Measurements from ENCODE around the gene UTS2R. TPM values are rescaled to one million over a fixed set of nuclear protein-coding genes. Genes with fewer than 3 reads are reported as not detected.
A peak's percentile ranks its signal among the peaks of the same experiment; 100 is the strongest.
"Not testable (repeated sequence)": the region's sequence is repeated elsewhere in the genome, so short reads cannot be mapped to it uniquely, and the experiment has no call there.

Gene UTS2R
- total and polyA plus RNA-seq, 3 experiments from 2014 or later = not detected

- no peak overlapping the region for H3K27ac ChIP-seq (ENCODE audit: low read depth, low read length)
- Mint-ChIP-seq H3K9me3 (no peaks in the 10 kb centered on the region), H3K4me3 (no peak overlapping the region), H3K4me1 (peaks cover 2 to 7% (median 7%) of the 10 kb centered on the region in 3 donors), H3K27ac (no peak overlapping the region), H3K27me3 (peaks cover 13 to 17% of the 10 kb centered on the region in 2 donors), H3K36me3 (no peaks in the 10 kb centered on the region)
- H3K4me3 ChIP-seq (ENCODE audit: low read length) = no peak overlapping the region
- no peaks in the 10 kb centered on the region for H3K27me3 ChIP-seq (ENCODE audit: insufficient read depth, low read length, poor library complexity, severe bottlenecking)
- CTCF ChIA-PET = interaction anchor here (1.1 kb wide), 1 partner anchor 205 kb away, joined by 3 read pairs; no protein-coding TSS in a partner anchor
- POLR2A ChIA-PET = no interaction called here
- no peaks in the 10 kb centered on the region for H3K36me3 ChIP-seq (ENCODE audit: insufficient read depth, low read length)
- H3K9me3 ChIP-seq (ENCODE audit: low read length) = no peaks in the 10 kb centered on the region
- no peak for DNase-seq
- no peaks in the 10 kb centered on the region for H3K4me1 ChIP-seq (ENCODE audit: insufficient read depth, low read length)
Observed at GRCh38 chr17:82355770-82356427, 15.7 kb upstream of the UTS2R start.

DNA sequence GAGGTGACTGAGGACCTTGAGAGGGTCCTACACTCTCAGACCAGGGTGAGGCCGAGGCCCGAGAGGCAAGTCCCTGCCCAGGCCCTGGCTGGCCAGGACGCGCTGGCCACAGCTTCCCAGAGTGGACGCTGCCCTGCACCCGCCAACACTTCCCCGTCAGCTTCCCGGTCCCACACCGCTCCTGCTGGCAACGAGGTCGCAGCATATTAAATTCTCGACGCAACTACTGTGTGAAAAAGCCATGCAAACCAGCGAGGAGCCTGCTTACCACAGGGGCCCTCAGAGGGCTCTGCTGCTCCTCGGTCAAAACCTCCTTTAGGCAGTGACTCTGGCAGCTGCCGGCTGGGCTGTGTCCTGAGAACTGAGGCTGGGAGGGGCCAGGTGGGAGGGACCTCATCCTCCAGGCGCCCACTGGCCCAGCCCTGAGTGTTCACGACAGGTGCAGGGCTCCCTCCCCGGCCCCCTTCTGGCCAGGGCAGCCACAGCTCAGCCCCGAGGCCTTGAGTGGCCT, 14.7 kb upstream of the UTS2R start:
- Mint-ChIP-seq H3K4me3 (no peak overlapping the region), H3K27ac (peak overlapping the region in 1 of 8 donors; percentile 86), H3K36me3 (no peaks in the 10 kb centered on the region), H3K4me1 (peaks cover 2 to 7% (median 7%) of the 10 kb centered on the region in 3 donors), H3K9me3 (no peaks in the 10 kb centered on the region), H3K27me3 (peaks cover 9 to 17% of the 10 kb centered on the region in 2 donors)
- Histone ChIP-seq H3K27ac (ENCODE audit: low read depth, low read length) (no peak overlapping the region), H3K27me3 (ENCODE audit: insufficient read depth, low read length, poor library complexity, severe bottlenecking) (no peaks in the 10 kb centered on the region), H3K4me1 (ENCODE audit: insufficient read depth, low read length) (no peaks in the 10 kb centered on the region), H3K9me3 (ENCODE audit: low read length) (no peaks in the 10 kb centered on the region), H3K4me3 (ENCODE audit: low read length) (no peak overlapping the region), H3K36me3 (ENCODE audit: insufficient read depth, low read length) (no peaks in the 10 kb centered on the region)
- POLR2A ChIA-PET = no interaction called here
- no peak for DNase-seq
- CTCF ChIA-PET = interaction anchor here (1.1 kb wide), 1 partner anchor 204 kb away, joined by 3 read pairs; no protein-coding TSS in a partner anchor

GRCh38 chr17:82357394-82357793, 14.2 kb upstream of the UTS2R start:
- no peaks in the 10 kb centered on the region for H3K4me1 ChIP-seq (ENCODE audit: insufficient read depth, low read length)
- POLR2A ChIA-PET = no interaction called here
- no peaks in the 10 kb centered on the region for H3K27me3 ChIP-seq (ENCODE audit: insufficient read depth, low read length, poor library complexity, severe bottlenecking)
- H3K27ac ChIP-seq (ENCODE audit: low read depth, low read length) = no peak overlapping the region
- H3K27me3 Mint-ChIP-seq = peaks cover 9 to 17% of the 10 kb centered on the region in 2 donors
- no peaks in the 10 kb centered on the region for H3K36me3 Mint-ChIP-seq
- no peak overlapping the region for H3K4me3 Mint-ChIP-seq
- no peaks in the 10 kb centered on the region for H3K9me3 Mint-ChIP-seq
- no peak overlapping the region for H3K4me3 ChIP-seq (ENCODE audit: low read length)
- CTCF ChIA-PET = no interaction called here
- DNase-seq = no peak
- H3K27ac Mint-ChIP-seq = no peak overlapping the region
- no peaks in the 10 kb centered on the region for H3K9me3 ChIP-seq (ENCODE audit: low read length)
- peaks cover 2 to 7% (median 7%) of the 10 kb centered on the region in 3 donors for H3K4me1 Mint-ChIP-seq
- no peaks in the 10 kb centered on the region for H3K36me3 ChIP-seq (ENCODE audit: insufficient read depth, low read length)

DNA sequence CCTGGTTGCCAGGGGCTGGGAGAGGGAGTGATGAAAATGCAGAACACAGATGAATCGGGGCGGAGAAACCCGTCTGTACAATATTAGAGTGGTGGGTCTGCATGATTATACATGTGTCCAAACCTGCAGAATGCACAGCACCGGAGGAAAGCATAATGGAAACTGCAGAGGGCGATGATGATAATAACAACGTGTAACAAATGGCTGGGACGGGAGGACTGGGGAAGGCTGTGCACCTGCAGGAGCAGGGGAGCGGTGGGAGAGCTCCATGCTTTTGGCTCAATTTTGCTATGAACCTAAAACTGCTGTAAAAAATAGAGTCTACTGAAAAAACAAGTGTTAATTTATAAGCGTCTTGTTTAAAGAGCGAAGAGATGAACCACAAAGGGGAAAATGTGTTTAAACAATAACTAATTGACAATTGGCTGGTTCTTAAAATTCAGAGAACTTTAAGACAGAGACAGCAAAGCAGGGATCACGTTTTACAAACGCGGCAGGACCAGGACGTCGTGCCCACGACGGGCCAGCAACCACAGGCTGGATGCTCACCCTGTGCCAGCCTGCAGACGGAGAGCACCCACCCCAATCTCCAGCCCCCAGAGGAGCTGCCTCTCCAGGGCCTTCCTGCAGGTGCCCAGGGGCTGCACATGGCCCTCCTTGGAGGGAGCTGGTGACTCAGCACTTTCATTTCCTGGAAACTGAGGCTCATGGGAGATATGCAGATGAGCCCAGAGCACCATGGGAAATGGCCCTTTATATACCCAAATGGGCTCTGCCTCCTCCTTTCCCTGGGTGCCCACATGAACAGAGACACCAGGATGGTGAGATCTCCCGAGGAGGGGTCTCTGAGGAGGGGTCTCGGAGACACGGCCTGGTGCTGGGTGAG, 12.9 kb upstream of the UTS2R start, which contains the start of gene TEX19:
TEX19 (plus strand) TSS at position 783 of the 886 bp plus-strand sequence. CDS start 2,904 bp downstream, outside the sequence.
- no peak for DNase-seq
- H3K4me3 Mint-ChIP-seq = peak within 1 kb of the TSS in 1 of 7 donors; percentile 8
- no peaks in the 10 kb centered on the region for H3K9me3 Mint-ChIP-seq
- ChIA-PET POLR2A (interaction anchor here (0.7 kb wide), 1 partner anchor 52 kb away, joined by 3 read pairs; no protein-coding TSS in a partner anchor), CTCF (interaction anchor here (1.0 kb wide), 1 partner anchor 142 kb away, joined by 3 read pairs; no protein-coding TSS in a partner anchor)
- no peak within 1 kb of the TSS for H3K4me3 ChIP-seq (ENCODE audit: low read length)
- H3K9me3 ChIP-seq (ENCODE audit: low read length) = no peaks in the 10 kb centered on the region
- H3K4me1 ChIP-seq (ENCODE audit: insufficient read depth, low read length) = no peaks in the 10 kb centered on the region
- H3K36me3 Mint-ChIP-seq = no peaks in the 10 kb centered on the region
- peak within 1 kb of the TSS in 1 of 8 donors; percentile 22 for H3K27ac Mint-ChIP-seq
- H3K36me3 ChIP-seq (ENCODE audit: insufficient read depth, low read length) = no peaks in the 10 kb centered on the region
- no peak within 1 kb of the TSS for H3K27ac ChIP-seq (ENCODE audit: low read depth, low read length)
- peaks cover 2 to 7% (median 7%) of the 10 kb centered on the region in 3 donors for H3K4me1 Mint-ChIP-seq
- peaks cover 9 to 17% of the 10 kb centered on the region in 2 donors for H3K27me3 Mint-ChIP-seq
- H3K27me3 ChIP-seq (ENCODE audit: insufficient read depth, low read length, poor library complexity, severe bottlenecking) = no peaks in the 10 kb centered on the region

- H3K9me3 Mint-ChIP-seq, H3K27ac Mint-ChIP-seq: not testable (repeated sequence)
Observed at GRCh38 chr17:82359451-82360074, 12.0 kb upstream of the UTS2R start.

DNA sequence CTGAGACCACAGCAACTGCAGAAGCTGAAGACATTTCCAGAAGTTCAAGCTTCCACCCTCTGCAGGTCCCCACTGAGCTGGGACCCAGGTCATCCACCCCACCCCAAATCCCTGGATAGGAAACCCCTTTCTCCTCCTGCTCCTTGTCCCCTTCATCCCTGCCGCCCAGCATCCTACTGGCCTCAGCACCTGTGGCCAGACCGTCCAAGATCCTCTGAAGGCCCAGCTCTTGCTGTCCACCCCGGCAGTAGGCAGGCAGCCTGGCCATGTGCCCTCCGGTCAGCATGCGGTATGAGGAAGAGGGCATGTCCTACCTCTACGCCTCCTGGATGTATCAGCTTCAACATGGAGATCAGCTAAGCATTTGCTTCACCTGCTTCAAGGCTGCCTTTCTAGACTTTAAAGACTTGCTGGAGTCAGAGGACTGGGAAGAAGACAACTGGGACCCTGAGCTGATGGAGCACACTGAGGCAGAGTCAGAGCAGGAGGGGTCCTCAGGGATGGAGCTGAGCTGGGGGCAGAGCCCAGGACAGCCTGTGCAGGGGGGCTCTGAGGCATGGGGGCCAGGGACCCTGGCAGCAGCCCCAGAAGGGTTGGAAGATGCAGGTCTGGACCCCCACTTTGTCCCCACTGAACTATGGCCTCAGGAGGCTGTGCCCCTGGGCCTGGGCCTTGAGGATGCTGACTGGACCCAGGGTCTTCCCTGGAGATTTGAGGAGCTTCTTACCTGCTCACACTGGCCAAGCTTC, 9.5 kb upstream of the UTS2R start:
- Histone ChIP-seq H3K36me3 (ENCODE audit: insufficient read depth, low read length) (no peaks in the 10 kb centered on the region), H3K4me3 (ENCODE audit: low read length) (no peak overlapping the region), H3K27me3 (ENCODE audit: insufficient read depth, low read length, poor library complexity, severe bottlenecking) (no peaks in the 10 kb centered on the region), H3K27ac (ENCODE audit: low read depth, low read length) (no peak overlapping the region), H3K4me1 (ENCODE audit: insufficient read depth, low read length) (no peaks in the 10 kb centered on the region), H3K9me3 (ENCODE audit: low read length) (no peaks in the 10 kb centered on the region)
- no peak overlapping the region for H3K27ac Mint-ChIP-seq
- POLR2A ChIA-PET = no interaction called here
- no peak overlapping the region for H3K4me3 Mint-ChIP-seq
- H3K9me3 Mint-ChIP-seq = no peaks in the 10 kb centered on the region
- peaks cover 5 to 7% of the 10 kb centered on the region in 2 donors for H3K27me3 Mint-ChIP-seq
- peaks cover 2 to 7% (median 7%) of the 10 kb centered on the region in 3 donors for H3K4me1 Mint-ChIP-seq
- no peaks in the 10 kb centered on the region for H3K36me3 Mint-ChIP-seq
- CTCF ChIA-PET = interaction anchor here (0.8 to 1.3 kb wide), 2 partner anchors 11 to 193 kb away, joined by 3 to 4 read pairs; no protein-coding TSS in a partner anchor
- no peak for DNase-seq

More at GRCh38 chr17:82359451-82360074, 12.0 kb upstream of the UTS2R start:
- H3K9me3 ChIP-seq (ENCODE audit: low read length); H3K4me3 ChIP-seq (ENCODE audit: low read length); H3K27me3 ChIP-seq (ENCODE audit: insufficient read depth, low read length, poor library complexity, severe bottlenecking); H3K4me1 Mint-ChIP-seq; H3K4me3 Mint-ChIP-seq; H3K27ac ChIP-seq (ENCODE audit: low read depth, low read length); POLR2A ChIA-PET; H3K36me3 ChIP-seq (ENCODE audit: insufficient read depth, low read length); H3K36me3 Mint-ChIP-seq; H3K4me1 ChIP-seq (ENCODE audit: insufficient read depth, low read length); DNase-seq: not testable (repeated sequence)
- H3K27me3 Mint-ChIP-seq = peaks cover 9 to 17% of the 10 kb centered on the region in 2 donors
- CTCF ChIA-PET = interaction anchor here (1.0 kb wide), 1 partner anchor 141 kb away, joined by 3 read pairs; no protein-coding TSS in a partner anchor

DNA sequence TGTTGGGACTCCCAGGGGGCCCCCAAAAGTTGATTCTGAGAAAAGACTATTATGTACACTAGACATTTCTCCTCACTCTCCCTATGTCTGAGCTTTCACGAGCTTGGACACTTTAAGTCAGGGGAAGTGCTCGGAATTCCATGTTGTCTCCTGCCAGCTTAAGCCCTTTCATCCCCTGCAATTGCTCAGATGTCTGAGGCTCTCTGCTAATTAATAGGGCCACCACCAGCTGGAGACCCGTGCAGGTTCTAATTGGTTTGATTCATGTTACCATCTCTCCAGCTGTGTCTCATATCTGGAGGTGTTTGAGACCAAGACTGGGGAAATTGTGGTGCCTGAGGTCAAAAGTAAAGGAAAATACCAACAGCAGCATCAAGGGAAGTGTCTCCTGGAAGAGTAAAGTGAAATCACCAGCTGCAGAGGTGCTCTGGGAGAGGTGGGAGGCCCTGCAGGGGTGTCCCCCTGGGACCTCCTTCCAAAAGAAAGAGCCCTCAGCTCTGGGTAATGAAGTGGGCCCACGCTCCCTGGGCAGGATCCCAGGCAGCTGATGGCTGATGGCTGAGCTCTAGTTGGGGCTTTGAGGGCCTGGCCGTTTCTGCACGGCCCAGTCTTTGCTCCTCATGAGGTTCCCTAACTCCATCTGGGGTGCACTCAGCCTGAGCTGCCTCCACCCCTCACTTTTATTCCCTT, 5.8 kb upstream of the UTS2R start:
- H3K27ac ChIP-seq (ENCODE audit: low read depth, low read length) = no peak overlapping the region
- ChIA-PET CTCF (no interaction called here), POLR2A (no interaction called here)
- Mint-ChIP-seq H3K4me3 (no peak overlapping the region), H3K27ac (no peak overlapping the region), H3K9me3 (no peaks in the 10 kb centered on the region), H3K27me3 (peaks cover 15 to 20% of the 10 kb centered on the region in 2 donors), H3K4me1 (peaks cover 0 to 5% (median 4%) of the 10 kb centered on the region in 3 donors), H3K36me3 (no peaks in the 10 kb centered on the region)
- H3K27me3 ChIP-seq (ENCODE audit: insufficient read depth, low read length, poor library complexity, severe bottlenecking) = peaks cover 6% of the 10 kb centered on the region
- H3K9me3 ChIP-seq (ENCODE audit: low read length) = no peaks in the 10 kb centered on the region
- peaks cover 4% of the 10 kb centered on the region for H3K4me1 ChIP-seq (ENCODE audit: insufficient read depth, low read length)
- H3K4me3 ChIP-seq (ENCODE audit: low read length) = no peak overlapping the region
- no peaks in the 10 kb centered on the region for H3K36me3 ChIP-seq (ENCODE audit: insufficient read depth, low read length)
- no peak for DNase-seq
